ENCODE measurements around the gene SLC7A4.

DNA sequence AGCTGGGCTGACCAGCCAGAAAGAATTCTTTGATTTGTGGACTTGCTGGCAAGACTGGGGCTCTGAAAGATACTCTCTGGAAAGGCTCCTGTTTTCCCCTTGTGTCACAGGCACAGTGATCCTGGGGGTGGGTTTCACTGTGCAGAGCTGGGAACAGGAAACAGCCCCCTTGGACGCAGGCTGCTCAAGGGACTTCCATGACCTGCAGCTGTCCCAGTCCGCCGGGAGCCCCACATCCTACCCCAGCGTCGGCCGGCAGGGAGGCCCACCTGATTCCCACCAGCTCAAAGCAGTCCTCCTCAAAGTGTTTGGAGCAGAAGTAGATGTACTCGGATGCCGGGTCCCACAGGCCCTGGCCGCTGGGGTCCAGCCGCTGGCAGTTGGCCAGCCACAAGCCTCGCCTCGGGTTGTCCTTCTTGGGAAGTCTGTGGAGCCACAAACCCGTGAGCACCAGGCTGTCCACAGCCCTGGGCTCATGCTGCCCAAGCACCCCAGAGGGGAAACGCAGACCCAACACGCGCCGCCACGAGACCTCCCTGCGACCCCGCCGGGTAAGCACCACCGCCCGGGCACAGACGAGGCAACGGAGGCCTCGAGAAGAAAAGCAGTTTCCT, 31.3 kb downstream of the SLC7A4 start:
- TF ChIP-seq, protein P1, sequence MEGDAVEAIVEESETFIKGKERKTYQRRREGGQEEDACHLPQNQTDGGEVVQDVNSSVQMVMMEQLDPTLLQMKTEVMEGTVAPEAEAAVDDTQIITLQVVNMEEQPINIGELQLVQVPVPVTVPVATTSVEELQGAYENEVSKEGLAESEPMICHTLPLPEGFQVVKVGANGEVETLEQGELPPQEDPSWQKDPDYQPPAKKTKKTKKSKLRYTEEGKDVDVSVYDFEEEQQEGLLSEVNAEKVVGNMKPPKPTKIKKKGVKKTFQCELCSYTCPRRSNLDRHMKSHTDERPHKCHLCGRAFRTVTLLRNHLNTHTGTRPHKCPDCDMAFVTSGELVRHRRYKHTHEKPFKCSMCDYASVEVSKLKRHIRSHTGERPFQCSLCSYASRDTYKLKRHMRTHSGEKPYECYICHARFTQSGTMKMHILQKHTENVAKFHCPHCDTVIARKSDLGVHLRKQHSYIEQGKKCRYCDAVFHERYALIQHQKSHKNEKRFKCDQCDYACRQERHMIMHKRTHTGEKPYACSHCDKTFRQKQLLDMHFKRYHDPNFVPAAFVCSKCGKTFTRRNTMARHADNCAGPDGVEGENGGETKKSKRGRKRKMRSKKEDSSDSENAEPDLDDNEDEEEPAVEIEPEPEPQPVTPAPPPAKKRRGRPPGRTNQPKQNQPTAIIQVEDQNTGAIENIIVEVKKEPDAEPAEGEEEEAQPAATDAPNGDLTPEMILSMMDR (IDR thresholded peaks at IDR 0.05; ENCODE audit: insufficient read depth, low read depth, low read length): no peak
- TF ChIP-seq EZH2 (IDR thresholded peaks at IDR 0.05; ENCODE audit: insufficient read depth, low read length): no peak

All from astrocyte (in vitro differentiated cells and primary cell).